ENCODE results near the gene RBM15. TPM values are rescaled to one million over a fixed set of nuclear protein-coding genes. Genes with fewer than 3 reads are reported as not detected.

The RBM15 gene
- total RNA-seq, 1 donor from 2014 or later: 52.6 TPM

DNA sequence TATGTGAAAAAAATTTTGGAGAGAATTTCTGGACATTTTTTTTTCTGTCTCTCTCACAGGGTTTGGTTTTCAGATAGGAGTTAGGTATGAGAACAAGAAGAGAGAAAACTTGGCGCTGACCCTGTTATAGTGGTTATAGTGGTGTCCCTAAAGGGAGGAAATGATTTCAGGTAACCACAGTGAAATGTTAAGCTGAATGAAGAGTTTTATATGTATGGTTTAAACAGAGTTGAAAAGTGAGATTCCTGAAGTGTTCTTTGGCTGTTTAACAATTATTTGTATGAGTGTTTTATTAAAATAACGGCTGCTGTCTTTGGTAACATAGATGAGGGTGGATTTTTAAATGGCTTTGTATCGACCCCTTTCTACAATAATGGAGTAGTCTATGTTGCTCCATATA, 6.3 kb downstream of the RBM15 start:
- Mint-ChIP-seq H3K36me3 (ENCODE audit: low read depth) (peaks cover 7% of the 10 kb centered on the region), H3K9me3 (no peaks in the 10 kb centered on the region), H3K27ac (ENCODE audit: unreplicated experiment) (no peak overlapping the region), H3K27me3 (ENCODE audit: low read depth) (no peaks in the 10 kb centered on the region), H3K4me3 (peak overlapping the region; percentile 21), H3K4me1 (peaks cover 81% of the 10 kb centered on the region)
- no peak for DNase-seq (ENCODE audit: low read depth, low spot score)
- TF ChIP-seq, protein P1, sequence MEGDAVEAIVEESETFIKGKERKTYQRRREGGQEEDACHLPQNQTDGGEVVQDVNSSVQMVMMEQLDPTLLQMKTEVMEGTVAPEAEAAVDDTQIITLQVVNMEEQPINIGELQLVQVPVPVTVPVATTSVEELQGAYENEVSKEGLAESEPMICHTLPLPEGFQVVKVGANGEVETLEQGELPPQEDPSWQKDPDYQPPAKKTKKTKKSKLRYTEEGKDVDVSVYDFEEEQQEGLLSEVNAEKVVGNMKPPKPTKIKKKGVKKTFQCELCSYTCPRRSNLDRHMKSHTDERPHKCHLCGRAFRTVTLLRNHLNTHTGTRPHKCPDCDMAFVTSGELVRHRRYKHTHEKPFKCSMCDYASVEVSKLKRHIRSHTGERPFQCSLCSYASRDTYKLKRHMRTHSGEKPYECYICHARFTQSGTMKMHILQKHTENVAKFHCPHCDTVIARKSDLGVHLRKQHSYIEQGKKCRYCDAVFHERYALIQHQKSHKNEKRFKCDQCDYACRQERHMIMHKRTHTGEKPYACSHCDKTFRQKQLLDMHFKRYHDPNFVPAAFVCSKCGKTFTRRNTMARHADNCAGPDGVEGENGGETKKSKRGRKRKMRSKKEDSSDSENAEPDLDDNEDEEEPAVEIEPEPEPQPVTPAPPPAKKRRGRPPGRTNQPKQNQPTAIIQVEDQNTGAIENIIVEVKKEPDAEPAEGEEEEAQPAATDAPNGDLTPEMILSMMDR (conservative IDR thresholded peaks at IDR 0.05): no peak

DNA sequence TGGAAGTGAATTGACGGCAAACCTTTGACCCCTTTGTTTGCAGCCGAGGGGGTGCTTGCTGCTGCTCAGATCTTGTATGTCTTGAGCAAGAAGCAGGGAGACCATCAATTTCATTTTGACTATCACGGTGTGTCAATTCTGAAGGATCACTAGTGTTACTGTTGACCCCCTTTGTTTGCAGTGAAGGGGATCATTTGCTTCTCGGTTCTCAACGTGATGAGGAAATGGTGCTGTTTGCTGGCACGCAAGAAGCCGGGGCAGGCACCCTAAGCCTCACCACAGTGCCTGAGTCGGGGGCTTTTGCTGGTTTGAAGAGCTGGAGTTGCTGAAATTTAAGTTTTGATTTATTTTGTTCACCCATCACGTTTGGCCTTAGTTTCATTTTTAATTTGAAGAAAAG, 7.5 kb downstream of the RBM15 start:
- no peaks in the 10 kb centered on the region for H3K27me3 Mint-ChIP-seq (ENCODE audit: low read depth)
- peaks cover 3% of the 10 kb centered on the region for H3K36me3 Mint-ChIP-seq (ENCODE audit: low read depth)
- peak overlapping the region; percentile 67 for H3K4me3 Mint-ChIP-seq
- H3K4me1 Mint-ChIP-seq: peaks cover 78% of the 10 kb centered on the region
- TF ChIP-seq, protein P1 (conservative IDR thresholded peaks at IDR 0.05): no peak
- H3K9me3 Mint-ChIP-seq: no peaks in the 10 kb centered on the region
- peak overlapping the region; percentile 28 for H3K27ac Mint-ChIP-seq (ENCODE audit: unreplicated experiment)
- no peak for DNase-seq (ENCODE audit: low read depth, low spot score)

DNA sequence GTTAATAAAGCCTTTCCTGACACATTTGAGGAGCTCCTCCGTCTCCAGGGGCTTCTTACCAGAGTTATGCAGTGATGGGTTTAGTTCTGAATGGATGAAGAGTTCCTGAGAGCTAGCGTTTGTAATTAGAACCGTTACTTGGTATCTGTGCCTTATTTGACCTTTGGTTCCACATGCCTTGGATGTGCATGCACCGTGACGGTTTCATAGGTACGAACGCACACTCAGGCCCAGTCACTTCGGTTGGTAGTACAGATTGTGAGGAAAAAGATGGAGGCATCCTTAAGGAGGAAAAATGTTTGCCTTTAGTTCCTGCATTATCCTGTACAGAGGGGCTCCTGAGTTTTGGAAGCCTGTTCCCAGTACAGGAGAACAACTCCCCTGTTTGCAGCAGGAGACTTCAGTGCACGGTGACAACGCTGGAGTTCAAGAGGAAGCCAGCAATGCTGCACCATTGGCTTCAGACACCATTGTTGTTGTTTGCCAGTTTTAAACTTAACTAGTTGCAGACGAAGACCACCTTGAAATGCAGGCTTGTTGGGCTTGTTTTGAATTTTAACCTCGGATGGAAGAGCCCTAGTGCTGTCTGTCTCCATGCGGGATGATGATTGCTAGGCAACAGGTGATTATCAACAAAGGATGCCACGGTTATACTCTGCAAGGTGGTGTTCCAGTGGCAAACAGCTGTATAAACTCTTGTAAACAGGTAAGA, 8.2 kb downstream of the RBM15 start:
- Mint-ChIP-seq H3K9me3 (no peaks in the 10 kb centered on the region), H3K27me3 (ENCODE audit: low read depth) (no peaks in the 10 kb centered on the region), H3K4me3 (peak overlapping the region; percentile 67), H3K27ac (ENCODE audit: unreplicated experiment) (no peak overlapping the region), H3K4me1 (peaks cover 71% of the 10 kb centered on the region), H3K36me3 (ENCODE audit: low read depth) (peaks cover 3% of the 10 kb centered on the region)
- no peak for DNase-seq (ENCODE audit: low read depth, low spot score)
- TF ChIP-seq, protein P1 (conservative IDR thresholded peaks at IDR 0.05): no peak

DNA sequence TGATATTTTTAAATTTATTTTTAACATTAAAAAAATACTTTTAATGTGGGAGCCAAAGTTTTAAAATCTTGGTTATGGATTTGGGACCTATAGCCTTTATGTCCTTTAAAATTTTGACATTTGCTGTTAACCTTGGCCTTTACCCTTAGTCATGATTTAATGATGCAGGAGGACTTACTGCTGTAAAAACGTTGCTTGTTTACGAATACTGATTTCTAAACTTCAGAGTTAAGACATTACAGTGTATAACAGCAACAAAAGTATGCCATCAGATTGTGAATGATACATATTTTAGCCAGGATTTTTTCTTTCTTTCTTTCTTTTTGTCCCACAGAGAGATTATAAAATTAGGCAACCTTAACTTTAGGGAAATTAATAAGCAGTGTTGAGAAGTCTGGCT, 8.9 kb downstream of the RBM15 start:
- Mint-ChIP-seq H3K27me3 (ENCODE audit: low read depth) (no peaks in the 10 kb centered on the region), H3K36me3 (ENCODE audit: low read depth) (peaks cover 3% of the 10 kb centered on the region), H3K27ac (ENCODE audit: unreplicated experiment) (no peak overlapping the region), H3K4me1 (peaks cover 65% of the 10 kb centered on the region), H3K9me3 (no peaks in the 10 kb centered on the region), H3K4me3 (no peak overlapping the region)
- TF ChIP-seq, protein P1 (conservative IDR thresholded peaks at IDR 0.05): no peak
- DNase-seq (ENCODE audit: low read depth, low spot score): no peak

DNA sequence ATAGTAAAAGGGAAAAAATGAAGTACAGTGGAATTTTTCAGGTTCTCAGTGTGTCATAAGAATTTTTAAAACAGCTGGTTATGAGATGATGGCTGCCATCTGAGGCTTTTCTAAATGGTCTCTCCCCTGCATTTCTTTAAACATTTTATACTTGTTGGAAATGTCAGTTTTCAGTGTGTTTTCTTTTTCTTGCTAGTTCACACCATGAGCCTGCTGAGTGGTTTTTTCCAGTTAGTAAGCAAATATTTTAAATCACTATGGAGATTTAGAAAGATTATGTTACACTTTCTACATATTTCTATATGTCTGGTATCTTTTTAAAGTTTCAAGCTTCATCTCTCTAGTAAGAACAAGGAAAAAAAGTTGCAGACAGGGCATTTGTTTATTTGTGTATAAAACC, 9.6 kb downstream of the RBM15 start:
- Mint-ChIP-seq H3K27ac (ENCODE audit: unreplicated experiment) (no peak overlapping the region), H3K36me3 (ENCODE audit: low read depth) (peaks cover 3% of the 10 kb centered on the region), H3K4me1 (peaks cover 57% of the 10 kb centered on the region), H3K9me3 (no peaks in the 10 kb centered on the region), H3K27me3 (ENCODE audit: low read depth) (no peaks in the 10 kb centered on the region), H3K4me3 (no peak overlapping the region)
- TF ChIP-seq, protein P1 (conservative IDR thresholded peaks at IDR 0.05): no peak
- DNase-seq (ENCODE audit: low read depth, low spot score): no peak

Measured in neural crest cell (in vitro differentiated cells).